Fibroblast of the conjunctiva (primary cell): Measurements from ENCODE around the gene MEPE.

Experiments used
- DNase-seq: peaks from one replicate; pipeline ENCODE4 v3.0.0-alpha.2; 2010; ENCODE audit warnings: low read depth

Gene MEPE, protein sequence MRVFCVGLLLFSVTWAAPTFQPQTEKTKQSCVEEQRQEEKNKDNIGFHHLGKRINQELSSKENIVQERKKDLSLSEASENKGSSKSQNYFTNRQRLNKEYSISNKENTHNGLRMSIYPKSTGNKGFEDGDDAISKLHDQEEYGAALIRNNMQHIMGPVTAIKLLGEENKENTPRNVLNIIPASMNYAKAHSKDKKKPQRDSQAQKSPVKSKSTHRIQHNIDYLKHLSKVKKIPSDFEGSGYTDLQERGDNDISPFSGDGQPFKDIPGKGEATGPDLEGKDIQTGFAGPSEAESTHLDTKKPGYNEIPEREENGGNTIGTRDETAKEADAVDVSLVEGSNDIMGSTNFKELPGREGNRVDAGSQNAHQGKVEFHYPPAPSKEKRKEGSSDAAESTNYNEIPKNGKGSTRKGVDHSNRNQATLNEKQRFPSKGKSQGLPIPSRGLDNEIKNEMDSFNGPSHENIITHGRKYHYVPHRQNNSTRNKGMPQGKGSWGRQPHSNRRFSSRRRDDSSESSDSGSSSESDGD

DNA sequence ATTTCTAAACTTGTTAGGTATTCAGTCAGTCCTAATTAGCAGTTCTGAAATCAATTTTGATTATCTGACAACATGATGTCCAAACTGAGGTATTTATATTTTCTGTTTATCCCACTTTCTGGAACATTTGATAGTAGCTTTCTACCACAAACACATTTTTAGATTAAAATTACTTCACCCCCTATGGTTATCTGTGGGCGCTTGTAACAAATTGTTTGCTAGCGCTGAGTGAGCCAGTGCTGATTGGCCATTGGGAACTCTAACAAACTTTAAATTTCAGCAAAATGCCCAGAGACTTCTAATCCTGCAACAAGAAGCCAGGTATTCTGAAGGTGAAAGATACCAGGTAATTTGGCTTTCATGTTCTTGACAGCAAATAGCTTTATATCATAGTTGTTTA is at the start of gene MEPE:
Gene MEPE (plus strand): TSS at position 301 of the 400 bp plus-strand sequence. CDS start 1,746 bp downstream, outside the sequence.
- no peak for DNase-seq

DNA sequence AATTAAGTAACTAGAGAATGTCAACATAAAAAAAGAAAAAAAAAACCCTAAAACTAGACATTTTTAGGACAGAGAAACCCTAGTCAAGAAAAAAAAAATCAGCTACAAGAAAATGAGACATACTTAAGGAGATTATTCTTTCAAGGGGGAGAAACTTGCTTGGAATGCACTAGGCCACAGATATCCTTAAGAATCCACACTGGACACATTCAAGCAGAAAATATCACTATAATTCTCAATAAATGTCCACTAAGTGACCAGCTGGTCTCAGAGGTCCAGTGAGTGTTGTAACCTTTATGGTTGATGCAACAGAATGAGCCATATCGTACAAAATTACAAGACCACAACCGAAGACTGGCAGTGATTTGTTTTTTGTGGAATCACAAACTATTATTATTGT is 49.0 kb upstream of the MEPE start:
- no peak for DNase-seq

DNA sequence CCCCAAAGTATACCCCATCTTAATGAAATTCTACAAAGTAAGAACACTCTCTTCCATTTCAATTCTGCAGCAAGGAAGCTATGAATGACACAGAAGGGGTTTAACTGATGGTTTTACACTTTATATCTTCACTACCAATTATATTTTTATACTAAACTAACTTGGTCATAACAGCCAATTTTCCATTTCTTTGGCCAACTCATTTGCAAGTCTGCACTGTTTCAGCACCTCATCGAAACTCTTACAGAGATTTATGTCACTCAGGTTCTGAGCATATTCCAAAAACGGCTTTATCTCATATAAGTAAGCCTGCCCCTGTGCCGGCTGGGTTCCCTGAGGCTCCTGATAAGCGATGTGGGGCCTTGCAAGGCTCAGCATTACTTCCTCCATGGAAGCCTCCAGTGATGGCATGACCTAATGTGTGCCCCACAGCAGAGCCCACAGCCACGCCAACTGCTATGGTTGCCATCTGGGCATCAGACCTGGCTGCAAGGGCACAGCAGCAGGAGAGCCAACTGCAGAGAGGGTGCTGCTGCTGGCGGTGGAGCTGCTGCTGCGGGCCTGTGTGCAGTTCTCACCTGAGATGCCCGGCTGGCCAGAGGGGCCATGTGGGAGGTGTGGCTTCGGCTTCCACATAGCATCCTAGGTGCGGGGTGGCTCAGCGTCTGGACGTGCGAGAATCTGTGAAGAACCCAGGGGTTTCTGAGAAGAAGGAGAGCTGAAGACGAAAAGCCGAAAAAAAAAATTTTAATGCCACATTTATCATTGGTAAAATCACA is 46.8 kb upstream of the MEPE start:
- no peak for DNase-seq

DNA sequence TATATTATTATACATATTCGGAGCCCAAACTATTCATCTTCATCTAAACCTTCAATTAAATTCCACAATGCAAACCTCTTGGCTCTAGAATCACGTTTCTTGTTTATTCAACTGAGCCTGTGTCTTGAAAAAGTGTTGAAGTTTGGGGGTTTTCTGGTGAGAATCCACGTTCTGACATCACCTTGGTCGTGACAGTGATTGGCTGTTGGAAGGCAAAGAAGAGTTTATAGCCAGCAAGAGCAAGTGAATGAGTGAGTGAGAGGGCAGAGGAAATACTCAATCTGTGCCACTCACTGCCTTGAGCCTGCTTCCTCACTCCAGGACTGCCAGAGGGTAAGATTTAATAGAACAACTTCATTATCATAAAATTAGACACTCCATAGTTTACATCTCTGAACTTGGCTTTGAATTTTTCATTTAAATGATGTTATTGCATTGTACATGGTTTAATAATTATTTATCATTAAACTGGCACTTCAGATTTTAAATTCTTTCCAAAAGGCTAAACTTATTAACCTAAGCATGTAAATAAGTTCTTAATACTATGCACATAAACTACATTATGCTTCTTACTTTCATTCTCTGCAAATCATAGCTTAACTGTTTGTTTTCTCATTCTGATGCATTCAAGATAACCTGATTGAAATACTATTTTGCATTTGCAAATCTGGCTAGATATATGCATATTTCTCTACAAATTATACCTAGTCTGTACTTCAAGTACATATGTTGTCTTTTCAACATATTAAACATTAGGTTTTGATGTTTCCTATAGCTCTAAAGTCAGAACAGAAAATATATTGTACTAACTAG is 33.3 kb upstream of the MEPE start, which contains the start of gene IBSP:
Gene IBSP (plus strand): TSS at position 254 of the 813 bp plus-strand sequence. CDS start 2,808 bp downstream, outside the sequence.
- DNase-seq, result no peak

DNA sequence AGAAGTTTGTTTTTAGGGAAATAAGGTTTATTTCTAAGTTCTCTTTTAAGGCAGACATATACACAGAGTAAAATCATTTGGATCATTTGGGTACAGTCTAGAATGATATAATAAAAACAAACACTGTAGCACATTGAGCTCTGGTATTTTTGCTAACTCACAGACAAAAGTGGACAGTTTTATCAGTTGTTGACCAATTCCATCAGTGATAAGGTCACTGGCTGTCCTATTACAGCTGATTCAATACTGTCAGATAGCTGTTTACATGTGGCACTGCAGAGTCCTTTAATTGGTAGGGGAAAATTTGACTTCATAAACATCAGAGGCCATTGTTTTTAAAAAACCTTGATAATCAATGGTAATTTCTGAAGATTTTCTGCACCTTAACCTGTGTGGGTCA is 29.9 kb upstream of the MEPE start:
- DNase-seq, result no peak

DNA sequence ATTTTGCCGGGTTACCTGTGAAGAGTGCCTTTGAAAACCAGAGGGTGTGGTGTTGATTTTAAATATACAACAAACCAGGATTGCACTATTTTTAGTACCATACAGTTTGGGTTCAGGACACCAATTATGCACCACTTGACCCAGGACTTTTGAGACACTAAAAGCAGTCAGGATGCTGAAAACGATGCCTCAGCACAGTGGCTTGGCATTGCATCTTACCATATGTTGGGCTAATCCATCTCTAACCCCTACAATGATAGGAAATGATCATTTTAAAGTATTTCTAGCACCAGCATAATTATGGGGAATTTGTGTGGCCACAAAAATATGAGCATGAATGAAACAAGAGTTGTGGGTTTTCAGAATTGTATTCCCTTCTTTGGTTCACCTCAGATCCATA is 29.3 kb upstream of the MEPE start:
- no peak for DNase-seq

DNA sequence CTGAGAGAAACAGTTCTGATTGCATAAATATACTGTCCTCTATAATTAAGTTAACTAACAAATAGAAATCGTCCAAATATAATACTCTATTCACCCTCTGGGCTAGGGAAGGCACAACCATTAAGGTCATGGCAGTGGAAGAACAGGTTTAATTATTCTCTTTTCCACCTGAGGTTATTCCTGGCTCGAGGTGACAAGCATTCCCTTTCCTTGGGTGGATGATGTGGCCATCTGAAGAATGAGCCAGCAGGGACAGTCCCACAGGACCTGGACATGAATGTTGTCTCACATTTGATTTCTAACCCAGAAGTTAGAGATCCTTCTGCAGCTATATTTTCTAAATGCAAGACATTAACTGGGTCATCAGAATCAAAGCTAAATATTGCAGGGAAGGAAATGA is 27.9 kb upstream of the MEPE start:
- DNase-seq, result no peak

DNA sequence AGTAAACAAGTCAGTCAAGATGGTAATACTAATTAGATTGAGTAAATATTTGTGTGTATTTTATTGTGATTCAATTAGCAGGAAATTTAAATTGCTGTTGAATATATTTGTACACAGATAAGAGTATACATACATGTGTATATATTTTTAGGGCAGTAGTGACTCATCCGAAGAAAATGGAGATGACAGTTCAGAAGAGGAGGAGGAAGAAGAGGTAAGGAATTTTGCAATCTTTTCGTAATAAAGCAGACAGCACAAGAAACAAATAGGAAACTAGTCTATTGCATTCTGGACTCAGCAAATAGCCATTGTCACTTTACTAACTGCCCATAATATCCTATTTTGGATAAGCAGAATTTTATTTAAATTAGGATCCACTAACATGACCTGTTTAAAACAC is 26.8 kb upstream of the MEPE start:
- no peak for DNase-seq

DNA sequence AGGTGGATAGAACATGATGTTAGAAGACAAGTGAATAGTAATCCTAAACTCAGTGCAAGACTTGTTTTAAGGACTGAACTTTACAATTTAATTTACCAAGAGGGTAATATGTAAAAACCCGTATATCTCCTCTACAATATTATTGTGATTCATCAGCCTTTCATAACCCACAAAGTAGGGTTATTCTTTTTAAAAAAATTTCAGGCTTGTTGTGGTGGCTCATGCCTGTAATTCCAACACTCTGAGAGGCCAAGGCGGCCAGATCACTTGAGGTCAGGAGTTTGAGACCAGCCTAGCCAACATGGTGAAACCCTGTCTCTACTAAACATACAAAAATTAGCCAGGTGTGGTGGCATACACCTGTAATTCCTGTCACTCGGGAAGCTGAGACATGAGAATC is 26.2 kb upstream of the MEPE start:
- DNase-seq, result no peak

DNA sequence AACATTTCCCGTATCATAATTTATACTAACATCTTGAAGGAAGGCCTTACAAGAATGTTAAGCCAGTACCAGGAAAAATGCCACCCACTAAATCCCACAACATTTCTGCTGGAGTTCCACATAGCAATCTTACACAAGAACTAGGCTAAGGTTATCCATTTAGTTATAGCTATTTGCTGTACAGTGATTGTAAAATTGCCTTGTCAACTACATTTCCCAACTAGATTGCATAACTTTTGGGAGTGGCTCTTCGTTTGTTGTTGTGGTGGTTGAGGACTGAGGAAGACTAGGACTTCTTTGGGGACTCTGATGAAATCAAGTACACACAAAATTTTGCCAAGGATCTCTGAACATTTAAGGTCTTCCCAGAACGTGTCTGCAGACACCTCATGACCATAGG is 25.4 kb upstream of the MEPE start:
- no peak for DNase-seq

DNA sequence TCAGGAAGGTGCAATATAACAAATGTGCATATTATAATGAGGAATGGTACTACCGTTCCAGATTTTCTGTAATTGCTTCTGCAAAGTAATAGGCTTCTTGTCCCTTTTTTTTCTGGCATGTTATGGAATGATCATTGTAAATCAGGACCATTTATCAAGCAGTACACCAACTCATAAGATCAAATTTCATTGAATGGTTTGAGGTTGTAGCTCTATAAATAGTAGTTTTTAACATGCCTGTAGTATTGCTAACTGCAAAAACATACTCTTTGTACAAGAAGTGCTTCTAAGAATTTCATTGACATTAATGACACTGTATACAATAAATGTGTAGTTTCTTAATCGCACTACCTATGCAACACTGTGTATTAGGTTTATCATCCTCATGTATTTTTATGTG is 20.8 kb upstream of the MEPE start:
- no peak for DNase-seq

DNA sequence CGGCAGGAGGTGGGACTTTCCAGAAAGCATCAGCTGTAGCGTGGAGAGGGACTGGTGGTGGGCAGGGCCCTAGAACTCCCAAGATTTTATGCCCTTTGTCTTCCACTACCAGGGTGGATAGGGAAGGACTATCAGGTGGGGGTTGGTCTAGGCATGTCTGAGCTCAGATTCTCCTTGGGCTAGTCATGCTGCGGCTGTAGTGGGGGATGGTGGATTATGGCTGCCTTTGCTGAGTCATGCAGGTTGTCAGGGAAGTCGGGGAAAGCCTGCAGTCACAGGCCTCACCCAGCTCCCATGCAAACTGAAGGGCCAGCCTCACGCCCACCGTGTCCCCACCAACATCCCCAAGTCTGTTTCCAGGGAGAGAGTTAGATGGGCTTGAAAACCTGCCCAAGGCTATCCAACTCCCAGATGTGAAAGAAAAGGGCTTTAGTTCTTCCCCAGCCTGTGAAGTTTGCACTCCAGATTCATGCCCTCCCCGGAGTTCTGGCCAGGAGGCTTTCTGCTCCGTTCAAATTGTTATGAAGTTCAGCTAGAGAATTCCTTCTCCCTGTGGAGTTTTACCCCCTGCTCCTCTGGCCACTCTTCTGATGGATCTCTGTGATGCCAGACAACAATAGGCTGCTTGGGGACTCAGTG is 13.4 kb upstream of the MEPE start:
- peak; percentile 21 for DNase-seq

DNA sequence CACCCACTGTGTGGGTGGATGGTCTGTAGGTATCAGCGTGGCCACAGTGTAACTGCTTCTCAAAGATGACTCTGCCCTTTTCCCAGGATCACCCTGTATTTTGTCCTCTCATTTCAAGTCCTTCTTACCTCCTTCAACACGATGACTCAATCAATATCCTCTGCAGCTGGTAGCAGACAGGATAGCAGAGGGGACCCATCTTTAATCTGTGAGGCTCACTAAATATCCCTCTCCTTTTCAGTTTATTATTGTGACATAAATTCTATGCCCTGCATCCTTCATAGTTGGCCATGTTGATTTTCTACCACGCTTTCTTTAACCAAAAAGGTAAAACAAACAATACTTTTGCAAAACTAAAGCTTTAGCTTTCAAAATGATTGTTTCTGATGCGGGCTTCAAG is 9.6 kb upstream of the MEPE start:
- DNase-seq, result no peak

DNA sequence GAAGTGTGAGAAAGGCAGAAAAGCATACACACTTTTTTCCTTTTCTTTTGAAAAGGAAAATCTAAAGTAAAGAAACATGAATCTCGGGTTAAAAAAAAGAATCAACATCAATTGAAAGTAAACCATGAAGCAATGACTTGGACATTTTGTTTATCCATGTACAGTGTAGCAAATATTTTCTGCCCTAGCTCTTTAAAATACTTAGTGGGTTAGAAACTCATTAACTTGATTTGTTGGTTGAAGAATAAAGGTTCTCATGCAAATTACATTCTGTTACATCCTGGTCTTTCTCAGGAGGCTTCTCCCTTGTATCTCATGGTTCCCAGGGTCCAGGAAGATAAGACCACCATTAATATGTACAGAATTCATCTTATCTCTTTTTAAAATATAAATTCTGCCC is 9.0 kb upstream of the MEPE start:
- DNase-seq, result no peak

DNA sequence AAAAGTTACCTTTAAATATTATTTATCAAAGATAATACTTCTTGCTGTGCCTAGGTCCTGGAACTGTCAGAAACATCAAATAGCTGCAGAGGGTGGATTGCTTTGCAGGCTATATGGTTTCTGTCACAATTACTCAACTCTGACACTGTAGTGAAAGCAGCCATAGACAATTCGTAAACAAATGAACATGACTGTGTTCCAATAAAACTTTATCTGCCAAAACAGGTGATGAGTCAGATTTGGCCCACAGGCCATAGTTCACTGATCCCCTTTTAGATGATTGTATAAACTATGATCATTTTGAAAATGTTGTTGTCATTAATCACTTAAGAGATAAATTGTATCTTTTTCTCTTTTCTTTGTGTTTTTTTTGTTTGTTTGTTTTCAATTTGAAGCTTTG is 8.4 kb upstream of the MEPE start:
- no peak for DNase-seq

DNA sequence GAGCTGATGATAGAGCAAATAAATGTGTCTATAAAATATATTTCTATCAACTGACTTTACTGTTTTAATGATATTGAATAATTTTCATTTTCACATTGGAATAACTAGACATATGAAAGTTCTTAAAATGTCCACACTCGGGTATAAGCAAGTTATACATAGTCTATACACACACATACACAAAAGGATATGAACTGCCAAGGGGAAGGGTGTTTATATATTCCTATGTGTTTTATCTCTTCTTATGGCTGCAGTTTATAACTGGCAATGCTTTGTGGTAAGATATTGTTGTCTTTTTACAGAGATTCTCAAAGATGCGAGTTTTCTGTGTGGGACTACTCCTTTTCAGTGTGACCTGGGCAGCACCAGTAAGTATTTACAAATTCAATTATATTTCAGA is 1.6 kb downstream of the MEPE start:
- DNase-seq, result no peak

DNA sequence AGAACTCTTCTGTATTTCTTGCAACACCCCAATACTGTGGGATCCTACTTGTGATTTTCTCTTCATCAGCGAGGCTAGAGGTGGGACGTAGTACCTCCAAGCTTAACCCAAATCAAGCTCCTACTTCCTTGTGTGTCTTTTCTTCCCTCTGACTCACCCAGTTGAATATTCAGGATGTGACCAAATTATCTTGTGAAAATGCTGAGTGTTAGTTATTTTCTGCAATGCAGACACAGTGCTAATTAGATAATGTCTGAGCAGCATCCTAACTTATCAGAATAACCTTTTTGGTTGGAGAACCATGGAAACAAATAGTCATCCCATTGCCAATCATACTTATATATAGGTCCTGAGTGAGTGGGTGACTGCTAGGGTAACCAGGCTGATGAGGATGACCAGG is 2.4 kb downstream of the MEPE start:
- DNase-seq, result no peak

DNA sequence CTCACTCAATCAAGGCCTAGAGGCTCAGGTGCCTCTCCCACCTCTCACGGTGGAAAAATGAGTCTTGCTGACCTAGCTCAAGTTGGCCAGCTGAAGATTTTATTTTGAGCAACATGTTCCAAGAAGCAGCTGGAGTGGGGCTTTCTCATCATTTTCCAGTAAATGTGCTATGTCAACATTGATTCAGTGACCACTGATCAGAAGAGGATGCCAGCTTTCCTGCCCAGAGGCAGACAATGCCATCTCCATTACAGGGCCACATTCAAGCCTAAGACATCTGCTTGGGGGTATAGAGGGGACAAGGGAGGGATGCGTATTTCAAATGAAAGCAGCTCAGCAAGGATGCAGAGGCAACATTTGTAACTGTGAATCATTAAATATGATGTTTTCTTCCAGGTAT is 3.0 kb downstream of the MEPE start:
- DNase-seq, result no peak

DNA sequence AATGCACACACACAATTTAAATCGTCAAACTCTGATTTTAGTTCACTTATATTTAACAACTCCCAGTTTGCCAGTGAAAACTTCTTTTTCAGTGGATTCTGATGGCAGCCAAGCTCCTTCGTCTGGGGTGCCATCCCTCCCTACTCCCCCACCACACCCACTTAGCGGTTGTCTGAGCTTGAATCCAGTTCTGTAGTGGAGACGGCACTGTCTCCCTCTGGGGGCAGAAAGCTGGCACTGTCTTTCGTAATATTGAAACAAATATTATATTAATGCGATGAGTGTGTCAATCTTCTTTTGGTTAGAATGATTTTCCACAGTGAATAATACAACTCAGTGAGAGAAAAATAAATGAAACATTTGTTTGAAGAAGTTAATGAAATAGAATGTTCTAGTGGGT is 5.4 kb downstream of the MEPE start:
- no peak for DNase-seq

DNA sequence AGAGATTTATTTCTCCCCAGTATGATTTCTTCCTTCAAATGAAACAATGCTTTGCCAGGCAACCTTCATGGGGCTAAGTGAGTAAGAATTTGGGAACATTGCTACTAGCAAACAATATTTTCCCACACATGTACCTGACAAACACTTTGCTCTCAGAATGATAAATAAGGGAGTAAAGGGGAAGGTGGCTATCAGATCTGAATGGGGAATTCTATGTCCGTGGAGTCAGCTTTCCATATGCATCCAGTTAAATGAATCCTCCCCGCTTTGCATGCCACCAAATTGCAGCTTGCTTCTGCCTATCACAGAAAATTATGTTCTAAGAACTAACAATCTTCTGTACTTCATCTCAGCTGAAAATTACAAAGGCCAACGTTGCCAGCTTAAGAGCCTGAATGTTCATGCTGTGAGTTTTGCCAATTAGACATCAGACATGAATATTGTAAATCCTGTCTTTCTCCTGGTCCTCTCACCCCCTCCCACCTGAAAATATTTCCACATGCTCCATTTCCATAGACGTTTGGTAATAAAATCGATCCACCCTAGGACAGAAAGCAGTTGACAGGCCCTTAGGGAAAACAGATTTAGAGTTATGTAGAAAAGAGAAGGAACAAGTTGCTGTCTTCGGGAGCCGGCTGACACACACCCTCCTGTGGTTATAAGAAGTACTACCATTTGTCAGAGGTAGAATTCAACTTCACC is 6.3 kb downstream of the MEPE start:
- peak; percentile 17 for DNase-seq

DNA sequence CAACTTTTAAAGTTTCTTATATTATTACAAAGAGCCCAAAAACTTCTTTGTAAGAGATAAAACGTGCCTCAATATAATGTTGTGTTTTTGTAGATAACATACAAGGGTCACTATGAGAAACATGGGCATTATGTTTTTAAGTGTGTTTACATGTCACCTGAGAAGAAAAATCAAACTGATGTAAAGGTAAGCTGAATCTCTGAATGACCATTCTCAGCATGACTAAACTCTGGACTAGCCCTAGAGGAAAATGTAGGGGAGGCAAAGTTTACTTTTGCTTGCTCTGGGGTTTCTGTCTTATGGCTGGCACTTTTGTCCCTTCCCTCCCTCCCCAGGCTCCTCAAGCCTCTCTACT is 6.8 kb downstream of the MEPE start:
- DNase-seq, result no peak
